GM21381 (cell line): Measurements from ENCODE around the gene UBE3D.
"Not testable (repeated sequence)": the region's sequence is repeated elsewhere in the genome, so short reads cannot be mapped to it uniquely, and the experiment has no call there.

Source experiments
- ATAC-seq: cut with Tn5 transposase; IDR thresholded peaks from one replicate; pipeline ENCODE4 v1.9.1; 2021; ENCODE audit warnings: mild to moderate bottlenecking, moderate library complexity; ENCODE audit not compliant: unreplicated experiment

Gene UBE3D

DNA sequence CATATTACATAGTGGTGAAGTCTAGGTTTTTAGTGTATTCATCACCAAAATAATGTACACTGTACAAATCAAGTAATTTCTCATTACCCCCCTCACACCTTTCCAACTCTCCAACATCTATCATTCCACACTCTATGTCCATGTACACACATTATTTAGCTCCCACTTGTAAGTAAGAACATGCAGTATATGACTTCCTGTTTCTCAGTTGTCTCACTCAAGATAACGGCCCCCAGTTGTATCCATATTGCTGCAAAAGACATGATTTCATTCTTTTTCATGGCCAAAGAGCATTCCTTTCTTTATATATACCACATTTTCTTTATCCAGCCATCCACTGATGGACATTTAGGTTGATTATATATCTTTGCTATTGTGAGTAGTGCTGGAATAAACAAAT, 86.0 kb downstream of the UBE3D start:
- ATAC-seq: no peak

DNA sequence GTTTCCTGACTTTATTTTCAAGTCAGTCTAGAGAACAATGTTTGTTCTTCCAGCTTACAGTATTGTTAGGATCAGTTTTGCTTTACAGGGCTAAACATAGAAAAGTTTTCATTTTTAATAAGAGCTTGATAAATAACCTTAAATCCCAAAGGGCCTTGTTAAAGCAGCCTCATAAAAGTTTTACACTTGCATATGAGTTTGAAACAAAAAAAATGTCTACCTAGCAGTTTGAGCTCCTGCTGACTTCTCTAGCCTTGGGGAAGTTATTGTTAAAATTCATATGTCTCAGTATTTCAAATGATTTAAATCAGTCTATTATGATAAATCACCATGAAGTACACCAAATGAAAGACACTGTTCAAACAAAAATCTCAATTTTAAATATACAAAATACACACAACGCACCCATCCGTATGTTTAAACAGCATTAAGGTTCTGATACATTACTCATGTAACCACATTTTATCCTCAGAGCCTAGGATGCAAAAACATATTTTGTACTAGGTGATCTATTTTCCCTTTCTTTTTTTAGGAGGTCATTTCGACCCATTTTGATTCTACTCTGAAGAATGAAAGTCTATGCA, 87.2 kb downstream of the UBE3D start:
- no peak for ATAC-seq

DNA sequence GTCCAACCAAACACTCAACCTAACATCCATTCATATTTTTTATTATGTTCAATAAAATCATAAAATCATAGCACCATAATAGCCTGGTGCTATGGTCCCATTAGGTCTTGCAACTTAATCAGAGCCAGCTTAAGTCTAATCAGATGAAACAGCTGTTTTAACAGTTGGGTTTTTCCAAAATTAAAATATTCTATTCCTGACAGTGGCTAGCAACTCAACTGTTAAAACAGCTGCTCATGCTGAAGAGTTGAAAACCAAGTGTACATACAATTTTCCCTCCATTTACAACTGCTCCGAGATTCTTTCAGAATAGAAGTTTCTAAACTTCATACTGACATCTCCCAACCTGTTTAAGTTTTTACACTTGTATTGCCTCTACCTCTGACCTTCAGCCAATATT, 89.5 kb downstream of the UBE3D start:
- ATAC-seq: no peak

DNA sequence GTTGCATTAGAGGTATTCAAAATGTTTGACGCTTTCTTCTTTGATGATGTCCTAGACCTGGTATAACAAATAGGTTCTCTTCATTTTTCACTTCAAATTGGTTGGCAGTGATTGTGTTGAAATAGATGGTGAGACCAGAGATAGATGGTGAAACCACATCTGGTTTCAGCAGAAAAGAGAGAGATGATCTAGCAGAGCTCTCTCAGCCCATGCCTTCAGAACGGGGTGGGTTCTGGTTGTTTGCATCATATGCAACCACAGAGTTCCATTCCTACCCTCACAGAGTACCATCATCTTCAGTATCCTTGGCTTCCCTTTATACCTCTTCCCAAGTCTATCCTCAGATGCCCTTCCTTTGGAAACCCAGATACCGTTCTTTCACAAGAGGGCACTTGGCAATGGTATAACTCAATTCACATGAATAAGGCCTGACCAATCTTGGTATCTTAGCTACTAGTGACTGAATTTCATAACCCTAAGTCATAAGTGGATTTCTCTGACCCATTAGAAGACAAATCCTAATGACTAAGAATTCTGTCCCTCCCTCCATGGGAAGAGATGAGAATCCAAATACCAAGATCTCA, 93.7 kb downstream of the UBE3D start:
- no peak for ATAC-seq

DNA sequence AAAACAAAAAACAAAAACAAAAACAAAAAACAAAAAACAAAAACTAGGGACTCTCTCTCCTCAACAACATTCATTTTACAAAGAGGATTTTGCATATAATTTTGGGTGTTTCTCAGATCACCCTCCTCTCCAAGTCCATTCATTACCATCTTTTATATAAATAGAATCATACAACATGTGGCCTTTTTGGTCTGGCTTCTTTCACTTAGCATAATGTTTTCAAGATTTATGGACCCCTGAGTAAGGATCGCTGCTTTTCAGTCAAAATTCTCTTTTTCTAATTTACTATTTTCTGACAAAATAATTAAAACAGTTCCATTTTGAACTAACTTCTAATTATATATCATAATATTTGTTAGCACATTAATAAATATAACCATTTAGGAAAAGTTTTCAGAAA, 94.8 kb downstream of the UBE3D start:
- ATAC-seq: no peak

DNA sequence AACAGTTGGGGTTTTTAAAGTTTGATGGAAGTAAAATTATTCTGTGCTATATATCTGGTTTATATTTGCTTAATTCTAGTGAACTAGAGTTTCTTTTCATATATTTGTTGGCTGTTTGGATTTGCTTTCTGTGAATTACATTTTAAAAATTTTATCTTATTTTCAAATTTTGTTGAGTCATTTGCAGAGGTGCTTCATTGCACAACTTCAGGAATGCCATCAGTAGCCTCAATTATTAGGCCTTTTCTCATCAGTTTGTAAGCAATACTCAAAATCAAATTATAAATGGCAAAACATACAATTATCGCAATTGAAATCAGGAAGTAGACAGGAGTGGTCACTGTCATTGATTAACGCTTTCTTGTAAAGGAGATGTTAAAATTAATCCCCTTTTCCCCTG, 96.9 kb downstream of the UBE3D start:
- no peak for ATAC-seq

DNA sequence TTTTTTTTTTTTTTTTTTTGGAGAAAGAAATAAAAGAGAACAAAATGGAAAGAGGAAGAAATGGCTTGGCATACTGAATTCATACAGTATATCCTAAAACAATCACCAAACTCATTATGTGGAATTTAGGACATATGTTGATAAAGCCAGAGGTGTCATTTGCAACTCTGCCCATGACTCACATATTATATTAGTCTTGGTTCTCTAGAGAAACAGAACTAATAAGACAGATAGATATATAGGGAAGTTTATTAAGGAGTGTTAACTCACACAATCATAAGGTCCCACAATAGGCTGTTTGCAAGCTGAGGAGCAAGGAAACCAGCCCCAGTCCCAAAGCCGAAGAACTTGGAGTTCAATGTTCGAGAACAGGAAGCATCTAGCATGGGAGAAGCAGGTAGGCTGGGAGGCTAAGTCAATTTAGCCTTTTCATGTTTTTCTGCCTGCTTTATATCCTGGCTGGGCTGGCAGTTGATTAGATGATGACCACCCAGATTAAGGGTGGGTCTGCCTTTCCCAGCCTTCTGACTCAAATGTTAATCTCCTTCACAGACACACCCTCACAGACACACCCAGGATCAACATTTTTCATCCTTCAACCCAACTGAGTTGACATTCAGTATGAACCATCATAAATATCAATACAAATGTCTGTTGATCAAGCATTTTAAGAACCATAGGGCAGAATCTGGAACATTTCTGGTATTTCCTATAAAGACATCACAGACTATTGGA, 102.3 kb downstream of the UBE3D start:
- ATAC-seq: no peak

DNA sequence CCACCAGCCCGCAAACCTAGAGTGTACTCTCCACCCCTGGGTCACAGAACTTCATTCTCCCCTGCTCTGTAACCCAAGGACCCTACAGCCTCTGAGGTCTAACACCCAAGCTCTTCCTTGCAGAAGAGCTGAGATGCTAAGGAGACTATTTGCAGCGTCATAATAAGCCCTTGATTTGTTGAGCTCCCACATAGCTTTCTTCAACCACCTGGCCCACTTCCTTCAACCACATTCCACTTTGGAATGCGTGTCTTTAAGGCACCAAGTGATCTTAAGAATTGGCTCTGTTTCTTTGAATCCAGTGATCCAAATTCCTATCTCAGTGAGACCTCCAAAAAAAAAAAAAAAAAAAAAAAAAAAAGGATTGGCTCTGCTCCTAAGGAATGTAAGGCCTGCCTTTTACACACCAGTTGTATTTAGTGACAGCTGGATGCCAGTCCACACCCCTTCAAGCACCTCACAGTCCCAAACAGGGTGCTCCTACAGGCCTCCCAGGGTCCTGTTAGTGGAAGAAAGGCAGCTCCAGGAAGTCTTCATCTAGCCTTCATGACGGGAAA, 106.2 kb downstream of the UBE3D start:
- no peak for ATAC-seq

DNA sequence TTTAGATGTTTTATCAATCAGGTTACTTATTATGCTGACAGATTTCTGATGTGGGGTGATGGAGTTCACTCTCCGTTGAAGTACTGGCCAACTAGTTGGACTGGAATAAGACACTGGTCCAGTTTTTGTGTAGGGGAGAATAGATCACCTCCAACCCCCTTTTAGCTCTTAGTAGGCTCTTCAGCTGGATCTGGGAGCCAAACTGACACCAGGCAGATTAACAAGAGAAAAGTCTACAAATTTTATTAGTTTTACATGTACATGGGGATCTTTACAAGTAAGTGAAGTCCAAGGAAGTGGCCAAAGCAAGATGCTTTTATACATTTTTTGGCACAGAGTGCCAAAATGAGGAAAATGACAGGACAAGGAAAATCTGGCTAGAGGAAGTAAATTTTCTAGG, 107.1 kb downstream of the UBE3D start:
- no peak for ATAC-seq

DNA sequence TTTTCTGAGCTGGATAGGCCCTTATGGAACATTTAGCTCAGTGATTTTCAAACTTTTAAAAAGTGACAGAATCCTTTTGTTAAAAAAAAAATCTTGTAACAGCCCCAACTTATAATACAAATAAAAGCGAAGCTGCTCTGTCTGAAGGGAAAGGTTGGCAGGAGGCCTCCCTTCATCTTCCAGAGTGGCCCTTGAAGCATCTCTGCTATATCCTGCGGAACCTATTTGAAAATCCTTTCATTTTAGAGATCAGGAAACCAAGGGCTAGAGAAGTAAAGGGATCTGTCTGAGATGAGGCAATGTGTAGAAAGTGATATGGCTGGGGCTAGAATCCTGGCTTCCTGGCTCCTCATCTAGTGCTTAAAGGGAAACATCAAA, 107.8 kb downstream of the UBE3D start:
- ATAC-seq: no peak

DNA sequence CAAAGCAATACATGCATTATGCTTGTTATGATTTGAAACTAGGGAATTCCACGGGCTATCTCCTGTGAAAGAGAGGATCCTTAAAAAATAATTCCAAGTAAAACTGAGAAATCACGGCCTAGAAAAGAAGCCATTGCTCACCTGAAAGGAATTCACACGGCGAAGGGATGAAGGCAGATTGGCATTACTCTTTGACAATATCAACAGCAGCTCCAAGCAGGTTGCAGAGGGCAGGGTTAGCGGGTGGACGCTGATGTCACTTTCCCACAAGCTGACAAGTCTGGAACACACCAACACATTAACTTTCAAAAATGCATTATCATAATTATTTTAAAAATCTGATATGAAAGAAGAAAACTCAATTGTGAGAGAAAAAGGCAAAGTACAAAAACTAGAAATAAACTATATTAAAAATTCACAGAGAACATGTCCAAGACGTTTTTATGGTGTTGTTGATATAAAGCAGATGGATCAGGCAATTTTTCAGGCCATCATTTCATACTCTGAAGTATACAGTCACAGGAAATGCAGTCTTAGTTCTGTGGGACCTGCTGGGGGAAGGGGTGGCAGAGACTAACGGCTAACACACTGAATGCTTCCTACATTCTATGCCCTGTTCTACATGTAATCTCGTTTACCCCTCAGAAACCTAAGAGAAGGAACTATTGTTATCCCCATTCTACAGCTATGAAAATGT, 108.3 kb downstream of the UBE3D start:
- ATAC-seq: no peak

DNA sequence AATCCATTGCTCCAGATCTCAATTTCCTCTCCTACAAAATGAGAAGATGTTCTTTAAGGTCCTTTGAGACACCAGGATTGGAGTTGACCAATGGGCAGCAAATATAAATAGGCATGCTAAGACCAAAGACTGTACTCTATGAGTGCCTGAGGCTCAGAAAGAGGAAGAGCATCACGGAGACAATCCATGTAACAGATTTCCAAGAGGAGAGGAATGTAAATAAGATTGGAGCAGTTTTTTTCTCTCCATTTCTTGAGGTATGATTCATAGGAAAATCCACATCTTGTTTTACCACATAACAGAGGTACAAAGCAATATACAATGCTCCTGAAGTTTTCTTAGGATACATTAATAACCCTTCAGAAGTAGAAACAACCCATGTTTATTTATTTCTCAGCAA, 109.8 kb downstream of the UBE3D start:
- ATAC-seq: no peak

DNA sequence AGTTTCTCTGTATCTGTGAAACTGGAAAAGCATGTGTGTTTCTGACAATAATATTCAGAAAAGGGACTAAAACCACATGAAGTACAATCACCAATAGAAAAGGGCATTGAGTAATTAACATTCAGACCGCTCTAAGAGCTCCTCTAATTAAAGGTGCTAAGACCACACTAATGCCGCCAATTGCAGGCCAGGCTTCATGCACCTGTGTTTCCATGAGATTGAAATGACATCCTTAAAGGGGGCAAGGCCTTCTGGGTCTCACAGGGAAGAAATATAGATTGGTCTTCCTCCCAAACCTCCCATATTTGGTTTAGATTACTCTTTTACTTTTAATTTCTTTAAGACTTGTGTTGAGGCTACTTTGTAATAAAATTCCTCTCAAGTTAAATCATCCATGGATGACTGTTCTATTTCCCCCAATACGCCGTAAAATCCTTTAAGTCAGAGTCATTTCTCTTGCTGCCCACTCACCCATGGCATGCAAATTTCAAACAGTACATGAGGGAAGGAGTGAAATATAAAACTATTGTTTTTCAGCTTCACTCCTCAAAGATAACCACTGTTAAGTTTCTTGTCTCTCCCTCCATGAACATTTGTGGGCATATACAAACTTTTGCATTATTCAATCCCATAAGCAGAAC, 110.6 kb downstream of the UBE3D start:
- no peak for ATAC-seq

DNA sequence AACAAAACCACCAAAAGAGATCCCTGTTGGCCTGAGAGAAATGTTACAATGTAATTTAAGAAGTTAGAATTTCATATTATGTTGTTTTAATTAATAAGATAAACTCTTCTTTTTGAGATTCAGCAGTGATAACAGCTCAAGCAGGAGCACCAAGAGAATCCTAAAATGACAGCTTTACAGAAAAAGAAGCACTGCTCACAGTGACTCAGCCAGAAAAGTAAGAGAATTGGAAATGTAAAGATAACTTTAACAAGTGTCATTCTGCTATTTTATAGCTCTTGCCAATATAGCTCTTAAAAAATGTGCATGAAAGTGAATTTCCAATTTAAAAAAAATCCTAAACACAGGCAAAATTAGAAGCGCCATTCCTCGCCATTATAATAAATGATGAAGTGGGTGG, 111.3 kb downstream of the UBE3D start:
- no peak for ATAC-seq

DNA sequence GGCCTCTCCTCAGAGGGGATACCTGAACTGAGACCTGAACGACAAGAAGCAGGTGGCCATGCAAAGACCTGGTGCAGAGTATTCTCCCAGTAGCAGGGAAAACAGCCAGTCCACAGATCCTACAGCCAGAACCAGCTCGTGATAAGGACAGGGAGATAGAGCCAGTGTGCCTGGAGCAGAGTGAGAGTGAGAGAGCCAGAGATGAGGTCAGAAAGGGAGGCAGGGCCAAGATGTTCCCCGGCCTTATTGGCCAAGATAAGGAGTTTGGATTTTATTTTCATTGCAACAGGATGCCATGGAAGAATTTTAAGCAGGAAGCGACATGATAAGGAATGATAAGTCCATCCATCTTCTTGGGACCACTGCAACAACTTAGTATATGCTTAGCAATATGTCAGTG, 111.8 kb downstream of the UBE3D start:
- no peak for ATAC-seq

DNA sequence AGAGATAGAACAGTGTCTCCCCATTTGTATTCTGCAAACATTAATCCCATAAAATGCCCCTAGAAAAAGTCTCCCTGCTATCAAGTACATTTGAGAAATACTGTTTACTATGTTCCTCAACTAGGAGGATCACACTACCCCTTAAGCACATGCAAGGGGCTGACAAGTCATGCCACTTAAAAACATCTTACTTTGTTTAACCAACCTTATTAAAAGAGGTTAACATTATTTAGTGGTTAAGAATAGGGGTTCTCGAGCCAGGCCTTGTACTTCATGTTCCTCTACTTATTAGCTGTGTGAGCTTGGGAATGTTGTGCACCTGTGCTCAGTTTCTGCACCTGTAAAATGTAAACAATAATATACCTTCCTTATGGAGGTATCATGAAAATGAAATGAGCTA, 113.7 kb downstream of the UBE3D start:
- no peak for ATAC-seq

DNA sequence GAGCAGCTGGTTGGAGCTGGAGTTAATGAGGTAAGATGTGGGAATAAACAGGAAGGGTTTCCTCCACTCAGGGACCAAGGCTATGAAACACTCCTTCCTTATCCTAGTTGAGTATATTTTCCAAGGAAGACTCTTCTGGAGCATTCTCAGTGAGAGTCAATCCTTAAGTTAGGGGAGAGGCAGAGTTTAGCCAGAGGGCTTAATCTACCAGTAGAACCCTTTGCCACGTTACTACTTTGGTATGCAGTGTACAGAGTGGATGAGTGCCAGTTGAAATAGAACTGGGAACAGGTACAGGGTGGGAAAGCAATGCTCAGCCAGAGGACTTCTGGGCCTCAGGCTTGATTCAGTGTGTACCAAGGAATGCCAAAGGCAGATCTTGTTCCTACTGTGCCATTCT, 114.3 kb downstream of the UBE3D start:
- ATAC-seq: no peak

DNA sequence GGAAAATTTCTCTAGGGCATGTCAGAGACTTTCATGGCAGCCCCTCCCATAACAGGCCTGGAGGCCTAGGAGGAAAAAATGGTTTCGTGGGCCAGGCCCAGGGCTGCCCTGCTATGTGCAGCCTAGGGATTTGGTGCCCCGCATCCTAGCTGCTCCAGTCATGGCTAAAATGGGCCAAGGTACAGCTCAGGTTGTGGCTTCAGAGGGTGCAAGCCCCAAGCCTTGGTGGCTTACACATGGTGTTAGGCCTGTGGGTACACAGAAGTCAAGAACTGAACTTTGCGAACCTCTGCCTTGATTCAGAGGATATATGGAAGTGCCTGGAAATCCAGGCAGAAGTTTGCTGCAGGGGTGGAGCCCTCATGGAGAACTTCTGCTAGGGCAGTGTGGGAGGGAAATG, 134.7 kb downstream of the UBE3D start:
- not testable (repeated sequence) for ATAC-seq

DNA sequence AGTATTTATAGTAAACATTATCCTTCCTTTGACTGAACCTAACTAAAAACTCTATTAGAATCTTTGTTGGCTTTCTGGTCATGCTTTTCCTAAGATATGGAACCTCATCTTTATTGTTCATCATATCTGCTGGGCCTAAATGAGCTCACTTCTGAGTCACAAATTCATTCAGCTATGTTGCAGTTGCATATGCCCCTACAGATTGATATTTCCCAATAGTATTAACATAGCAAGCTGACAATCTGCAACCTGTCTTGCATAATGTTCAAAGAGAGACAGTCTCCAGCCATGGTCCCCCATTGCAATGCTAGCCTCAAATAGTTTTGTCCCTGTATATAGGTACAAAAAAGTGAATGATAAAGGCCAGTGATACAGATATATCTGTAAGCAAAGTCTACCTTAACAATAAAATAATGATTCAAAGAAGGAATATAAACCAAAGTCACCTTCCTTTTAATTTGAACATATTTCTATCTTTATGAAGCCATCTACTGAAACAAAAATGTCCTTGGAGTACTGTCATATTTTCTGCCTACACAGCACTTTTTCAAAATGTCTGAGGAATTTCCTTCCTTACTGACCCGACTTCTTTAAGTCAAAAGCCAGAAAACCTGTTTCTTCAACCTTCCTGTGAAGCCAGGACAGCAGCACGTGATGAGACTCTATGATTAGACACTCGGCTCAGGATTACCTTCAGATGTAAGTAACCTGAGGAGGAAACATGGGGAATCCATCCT, 140.7 kb downstream of the UBE3D start:
- no peak for ATAC-seq

DNA sequence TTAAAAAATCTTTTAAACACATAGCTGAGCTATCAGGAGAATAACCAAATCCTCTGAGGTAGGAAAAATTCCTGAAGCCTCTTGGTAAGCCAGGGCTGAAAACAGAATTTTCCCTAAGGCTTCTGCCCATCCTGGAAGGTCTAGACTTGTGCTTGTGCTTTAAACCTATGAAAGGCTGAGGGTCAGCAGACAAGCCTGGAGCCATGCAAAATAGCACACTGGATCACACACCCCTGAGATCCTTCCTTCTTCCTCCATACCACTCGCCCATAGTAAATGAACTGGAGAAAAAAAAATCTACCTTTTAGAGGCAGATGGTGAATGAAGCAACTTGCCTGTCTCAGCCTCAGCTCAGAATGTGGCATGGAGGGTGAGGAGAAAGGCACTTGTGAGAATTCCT, 144.4 kb downstream of the UBE3D start:
- no peak for ATAC-seq
